ES-I3 (cell line): Measurements from ENCODE around the gene GYG2.
"Not testable (repeated sequence)": the region's sequence is repeated elsewhere in the genome, so short reads cannot be mapped to it uniquely, and the experiment has no call there.

Experiments
- H3K36me3 ChIP-seq: 2 replicates; pipeline ENCODE4 v1.6.1; 2013; ENCODE audit warnings: mild to moderate bottlenecking, low read length, control low read depth, moderate library complexity; ENCODE audit not compliant: insufficient read depth
- H3K4me1 ChIP-seq: 2 replicates; pipeline ENCODE4 v1.6.1; 2013; ENCODE audit warnings: mild to moderate bottlenecking, control low read depth, low read length; ENCODE audit not compliant: insufficient read depth
- H3K9ac ChIP-seq: 2 replicates; pipeline ENCODE4 v1.6.1; 2013; ENCODE audit warnings: low read depth, mild to moderate bottlenecking, low read length, moderate library complexity
- H3K9me3 ChIP-seq: 2 replicates; pipeline ENCODE4 v1.6.1; 2013; ENCODE audit warnings: mild to moderate bottlenecking, low read length, moderate library complexity; ENCODE audit not compliant: control insufficient read depth, insufficient read depth

GYG2 gene

DNA sequence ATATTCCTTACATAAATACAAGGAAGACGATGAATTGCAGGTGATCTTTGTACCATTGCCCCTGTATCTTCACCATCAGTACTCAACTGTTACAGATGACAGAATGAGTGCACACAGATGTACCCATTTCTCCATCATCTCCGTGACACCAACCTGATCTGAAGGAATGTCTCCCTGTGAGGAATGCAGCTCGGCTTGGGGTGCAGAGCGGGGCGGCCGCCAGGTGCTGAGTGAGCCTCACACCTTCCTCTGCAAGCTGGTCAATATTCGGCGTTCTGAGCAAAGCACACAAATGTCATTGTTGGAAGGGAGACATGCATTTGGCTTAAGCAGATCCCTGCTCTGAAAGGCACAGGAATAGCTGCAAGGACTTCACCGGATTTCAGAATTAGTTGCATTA, 93.0 kb downstream of the GYG2 start:
- Histone ChIP-seq H3K36me3 (no peaks in the 10 kb centered on the region), H3K9ac (no peak overlapping the region), H3K9me3 (no peaks in the 10 kb centered on the region), H3K4me1 (no peaks in the 10 kb centered on the region)

DNA sequence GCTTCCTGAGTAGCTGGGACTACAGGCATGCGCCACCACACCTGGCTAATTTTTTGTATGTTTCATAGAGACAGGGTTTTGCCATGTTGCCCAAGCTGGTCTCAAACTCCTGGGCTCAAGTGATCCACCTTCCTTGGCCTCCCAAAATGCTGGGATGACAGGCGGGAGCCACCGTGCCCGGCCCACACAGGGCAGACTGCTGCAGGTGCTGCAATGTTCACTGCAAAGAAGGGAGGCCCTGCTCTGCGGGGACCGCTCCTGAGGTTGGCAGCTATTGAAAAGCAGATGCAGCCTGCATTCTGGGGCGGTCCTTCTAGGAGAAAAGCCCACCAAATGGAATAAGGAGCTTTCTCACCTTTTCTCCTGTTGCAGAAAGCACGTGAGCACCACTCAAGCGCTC, 95.4 kb downstream of the GYG2 start:
- Histone ChIP-seq H3K9me3 (no peaks in the 10 kb centered on the region), H3K4me1 (no peaks in the 10 kb centered on the region), H3K9ac (no peak overlapping the region), H3K36me3 (no peaks in the 10 kb centered on the region)

DNA sequence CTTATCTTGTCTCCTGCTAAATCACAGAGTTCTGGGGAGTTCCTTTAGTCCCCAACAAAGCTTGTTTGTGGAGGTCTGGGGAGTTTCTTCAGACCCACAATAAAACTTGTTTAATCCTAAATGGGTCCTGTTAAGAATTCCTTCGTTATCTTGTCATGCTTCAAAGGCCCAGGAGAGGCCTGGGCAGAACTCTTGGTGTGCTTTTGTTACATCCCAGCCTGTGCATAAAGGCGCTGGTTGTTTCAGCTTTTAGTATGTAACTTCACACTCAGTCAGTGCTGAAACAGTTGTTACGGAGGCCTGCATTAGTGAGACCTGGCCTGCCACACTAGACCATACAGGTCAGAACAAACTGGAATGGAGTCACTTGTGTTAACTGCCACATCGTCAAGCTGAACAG, 97.5 kb downstream of the GYG2 start:
- H3K4me1 ChIP-seq, H3K9ac ChIP-seq, H3K36me3 ChIP-seq, H3K9me3 ChIP-seq: not testable (repeated sequence)

DNA sequence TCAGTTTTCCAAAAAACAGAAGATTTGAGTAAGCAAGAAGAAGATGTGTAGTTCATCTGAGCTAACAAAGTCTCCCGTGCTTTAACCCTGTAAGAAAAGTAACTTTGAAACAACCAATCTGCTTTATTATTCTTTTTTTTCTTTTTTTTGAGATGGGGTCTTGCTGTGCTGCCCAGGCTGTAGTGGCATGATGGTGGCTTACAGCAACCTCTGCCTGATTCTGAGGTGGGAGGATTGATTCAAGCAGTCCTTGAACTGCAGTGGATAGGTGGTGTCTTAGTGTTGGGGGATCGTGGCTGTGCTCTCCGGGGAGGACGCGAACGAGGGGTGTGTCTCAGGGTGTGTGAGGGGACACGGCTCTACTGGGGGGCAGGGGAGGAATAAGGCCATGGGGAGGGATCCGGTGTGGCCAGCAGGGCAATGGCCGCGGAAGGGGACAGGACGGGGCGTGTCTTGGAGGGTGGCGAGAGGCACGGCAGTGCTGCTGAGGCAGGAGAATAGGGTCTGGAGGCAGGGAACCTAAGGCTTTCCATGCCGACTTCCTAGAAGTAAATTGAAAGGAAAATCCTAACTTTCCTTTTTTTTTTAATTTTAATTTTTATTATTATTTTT, 98.0 kb downstream of the GYG2 start:
- peaks cover 9% of the 10 kb centered on the region; the same call in 1 of the 2 replicates for H3K4me1 ChIP-seq
- no peak overlapping the region for H3K9ac ChIP-seq
- H3K36me3 ChIP-seq = no peaks in the 10 kb centered on the region
- no peaks in the 10 kb centered on the region for H3K9me3 ChIP-seq

DNA sequence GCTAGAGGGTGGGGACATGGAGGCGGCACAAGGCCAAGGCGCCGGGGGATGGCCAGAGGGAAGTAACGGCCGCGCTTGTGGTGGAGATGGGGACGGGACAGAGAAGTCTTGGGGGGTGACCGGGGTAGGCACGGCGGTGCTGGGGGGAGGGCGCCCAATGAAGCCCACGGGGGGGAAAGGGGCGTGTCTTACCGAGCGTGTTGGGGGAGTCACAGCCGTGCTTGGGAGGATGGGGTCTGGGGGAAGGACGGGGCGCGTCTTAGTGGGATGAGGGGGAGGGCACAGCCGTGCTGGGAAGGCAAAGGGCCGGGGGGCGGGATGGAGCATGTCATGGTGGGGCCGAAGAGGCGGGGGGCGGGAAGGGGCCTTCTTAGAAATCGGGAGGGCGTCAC, 99.5 kb downstream of the GYG2 start:
- peak overlapping the region; percentile 87; the same call in 1 of the 2 replicates for H3K9ac ChIP-seq
- H3K4me1 ChIP-seq = peaks cover 15% of the 10 kb centered on the region; the same call in 1 of the 2 replicates
- no peaks in the 10 kb centered on the region for H3K9me3 ChIP-seq
- no peaks in the 10 kb centered on the region for H3K36me3 ChIP-seq

DNA sequence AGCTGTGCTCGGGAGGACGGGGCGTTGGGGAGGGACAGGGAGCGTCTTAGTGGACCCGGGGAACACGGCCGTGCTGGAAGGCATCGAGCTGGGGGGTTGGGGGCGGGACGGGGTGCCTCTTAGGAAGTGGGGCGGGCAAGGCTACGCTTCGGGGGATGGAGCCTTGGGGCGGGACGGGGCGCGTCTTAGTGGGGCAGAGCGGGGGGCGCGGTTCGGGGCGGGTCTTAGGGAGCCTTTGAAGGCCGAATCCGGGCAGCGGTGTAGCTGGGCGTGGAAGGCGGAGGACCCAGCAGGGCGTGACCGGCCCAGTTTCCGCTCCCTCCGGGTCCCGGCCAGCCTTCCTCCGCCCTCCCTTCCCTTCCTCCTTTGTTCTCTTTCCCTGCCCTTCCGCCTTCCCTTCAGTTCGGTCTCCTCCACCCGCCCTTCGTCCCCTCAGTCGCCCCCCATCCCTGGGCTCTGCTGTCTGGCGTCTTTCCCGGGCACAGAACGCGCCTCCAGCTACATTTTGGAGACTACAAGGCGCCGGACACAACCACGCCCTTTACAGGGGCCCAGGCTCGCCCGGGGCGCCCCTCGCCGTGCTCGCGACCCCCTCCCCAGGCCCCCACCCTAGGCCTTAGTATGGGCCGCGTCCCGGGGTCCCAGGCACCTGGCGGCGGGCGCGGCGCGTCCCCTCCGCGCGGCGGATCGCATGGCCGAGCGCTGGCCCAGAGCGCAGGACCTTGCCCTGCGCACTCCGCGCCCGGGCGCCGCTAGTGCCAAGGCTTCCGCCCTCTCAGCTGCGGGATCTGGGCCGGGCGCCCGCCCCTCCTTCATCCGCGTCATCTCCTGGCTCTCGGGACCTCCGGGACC, 100.1 kb downstream of the GYG2 start, which contains the start of gene ARSD:
ARSD (minus strand) TSS at position 757 of the 852 bp plus-strand sequence; CDS start at position 693, 64 bp downstream.
- Histone ChIP-seq H3K9ac (peak within 1 kb of the TSS; percentile 87), H3K36me3 (no peaks in the 10 kb centered on the region), H3K9me3 (no peaks in the 10 kb centered on the region), H3K4me1 (peaks cover 15% of the 10 kb centered on the region; the same call in 1 of the 2 replicates)

DNA sequence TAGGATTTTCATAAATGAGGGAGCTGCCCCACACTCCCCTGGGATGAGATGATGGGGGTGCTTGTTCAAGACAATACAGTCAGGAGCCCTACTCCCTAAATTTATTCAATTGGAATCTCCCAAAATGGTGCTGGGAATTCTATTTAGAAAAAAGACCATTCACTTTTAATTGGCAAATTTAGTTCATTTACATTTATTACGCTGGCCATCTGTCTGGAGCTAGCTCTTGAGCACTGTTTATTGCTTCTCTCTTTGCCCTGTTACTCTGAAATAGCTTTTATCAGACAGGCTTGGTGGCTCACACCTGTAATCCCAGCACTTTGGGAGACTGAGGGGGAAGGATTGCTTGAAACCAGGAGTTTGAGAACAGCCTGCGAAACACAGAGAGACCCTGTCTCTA, 102.4 kb downstream of the GYG2 start:
- Histone ChIP-seq H3K9me3 (no peaks in the 10 kb centered on the region), H3K4me1 (peaks cover 19% of the 10 kb centered on the region; the same call in 1 of the 2 replicates), H3K36me3 (no peaks in the 10 kb centered on the region), H3K9ac (no peak overlapping the region)

DNA sequence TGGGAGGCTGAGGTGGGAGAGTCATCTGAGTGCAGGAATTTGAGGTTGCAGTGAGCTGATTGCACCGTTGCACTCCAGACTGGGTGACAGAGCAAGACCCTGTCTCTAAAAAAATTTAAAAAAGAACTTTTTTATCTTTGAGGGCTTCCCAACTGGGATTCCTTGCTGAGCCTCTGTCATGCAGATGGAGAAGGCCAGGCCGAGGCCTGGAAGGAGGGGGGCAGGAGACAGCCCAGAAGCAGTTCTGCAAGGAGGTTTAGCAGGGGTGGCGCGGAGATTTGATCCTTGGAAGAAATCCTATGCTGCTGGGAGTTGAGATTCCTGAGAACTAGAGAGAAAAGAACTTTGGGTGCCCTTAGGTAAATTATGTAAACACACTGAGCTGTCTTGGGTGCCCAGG, 102.9 kb downstream of the GYG2 start:
- Histone ChIP-seq H3K9me3 (no peaks in the 10 kb centered on the region), H3K4me1 (peaks cover 19% of the 10 kb centered on the region; the same call in 1 of the 2 replicates), H3K36me3 (peaks cover 1% of the 10 kb centered on the region; the same call in 1 of the 2 replicates), H3K9ac (no peak overlapping the region)
